ENCODE results near the gene ISLR. TPM values are rescaled to one million over a fixed set of nuclear protein-coding genes. Genes with fewer than 3 reads are reported as not detected.

ISLR gene
- total and polyA plus RNA-seq, 9 of the 15 experiments (the other 6 are each of a cell fraction or from before 2014, with no cell fraction given) = not detected

GRCh38 chr15:74196175-74196574, 22.7 kb downstream of the ISLR start:
- in situ Hi-C loops (cut with MboI) = no loop called here
- H3K4me1 ChIP-seq (replicated peaks in 1 of 2; ENCODE audit: control insufficient read depth in 2 of 2, insufficient read depth in 2 of 2, low read length in 2 of 2) = peaks cover 0 to 1% of the 10 kb centered on the region in 2 experiments; a peak in 2 of 5 replicates
- BruUV-seq (replicated peaks) = no TSS peak
- no peak for FAIRE-seq
- no peak for ATAC-seq
- H3K4me2 ChIP-seq (ENCODE audit: insufficient read depth, low read length) = no peak overlapping the region
- no peak overlapping the region for H3K27ac ChIP-seq (ENCODE audit: extremely low read depth, low read depth, low read length)
- ChIA-PET POLR2A (no interaction called here), CTCF (ENCODE audit: low intra/inter-chr PET ratio) (no interaction called here)
- peaks cover 0 to 72% of the 10 kb centered on the region in 2 experiments; a peak in 3 of 5 replicates for H3K27me3 ChIP-seq (ENCODE audit: control insufficient read depth in 2 of 2, insufficient read depth in 2 of 2, low read length in 2 of 2)
- H3K9ac ChIP-seq (ENCODE audit: insufficient read depth in 1 of 2, low read depth in 2 of 2, low read length in 2 of 2) = peak overlapping the region in 1 of 2 experiments; percentile 26; a peak in 1 of 4 replicates
- H3K9me3 ChIP-seq (replicated peaks; ENCODE audit: control insufficient read depth, insufficient read depth, low read depth, low read length) = no peaks in the 10 kb centered on the region
- 0 out of 2 replicates have a peak, but pooled peaks cover 15% of the 10 kb centered on the region for H4K20me1 ChIP-seq (replicated peaks; ENCODE audit: control insufficient read depth, insufficient read depth, low read length)
- H2AFZ ChIP-seq (ENCODE audit: low read depth, low read length) = no peak overlapping the region
- no peaks in the 10 kb centered on the region for H3K9me1 ChIP-seq (ENCODE audit: control insufficient read depth, insufficient read depth, low read length)
- 0% methylated on average over 7 of the region's 7 CpGs for WGBS (ENCODE audit: insufficient coverage, low coverage, missing lambda C conversion rate)
- no peaks in the 10 kb centered on the region for H3K79me2 ChIP-seq (ENCODE audit: control insufficient read depth, insufficient read depth, low read length)
- no peaks in the 10 kb centered on the region for H3K36me3 ChIP-seq (ENCODE audit: control insufficient read depth, insufficient read depth, low read length)
- intact Hi-C loops (cut with micrococcal nuclease) = no loop called here
- H3K4me3 ChIP-seq = no peak overlapping the region
- no peak for DNase-seq (ENCODE audit: extremely low read depth in 1 of 4, low spot score in 3 of 4)
- no peak for TF ChIP-seq DIDO1 (tag; IDR thresholded peaks at IDR 0.05; ENCODE audit: low read depth)
- no peak for TF ChIP-seq MTF1 (CRISPR knock-in tag; IDR thresholded peaks at IDR 0.05; ENCODE audit: borderline replicate concordance)
- TF ChIP-seq KAT7 (CRISPR knock-in tag; IDR thresholded peaks at IDR 0.05; ENCODE audit: borderline replicate concordance) = no peak
- TF ChIP-seq ZNF316 (IDR thresholded peaks at IDR 0.05) = no peak
- TF ChIP-seq, protein P1, sequence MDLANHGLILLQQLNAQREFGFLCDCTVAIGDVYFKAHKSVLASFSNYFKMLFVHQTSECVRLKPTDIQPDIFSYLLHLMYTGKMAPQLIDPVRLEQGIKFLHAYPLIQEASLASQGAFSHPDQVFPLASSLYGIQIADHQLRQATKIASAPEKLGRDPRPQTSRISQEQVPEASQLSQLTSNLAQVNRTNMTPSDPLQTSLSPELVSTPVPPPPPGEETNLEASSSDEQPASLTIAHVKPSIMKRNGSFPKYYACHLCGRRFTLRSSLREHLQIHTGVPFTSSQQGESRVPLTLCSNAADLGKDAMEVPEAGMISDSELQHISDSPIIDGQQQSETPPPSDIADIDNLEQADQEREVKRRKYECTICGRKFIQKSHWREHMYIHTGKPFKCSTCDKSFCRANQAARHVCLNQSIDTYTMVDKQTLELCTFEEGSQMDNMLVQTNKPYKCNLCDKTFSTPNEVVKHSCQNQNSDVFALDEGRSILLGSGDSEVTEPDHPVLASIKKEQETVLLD (IDR thresholded peaks at IDR 0.05) = no peak
- TF ChIP-seq ZNF41 (CRISPR knock-in tag; conservative IDR thresholded peaks at IDR 0.05) = no peak
- no peak for TF ChIP-seq DMBX1 (CRISPR knock-in tag; IDR thresholded peaks at IDR 0.05; ENCODE audit: borderline replicate concordance)
- no peak for TF ChIP-seq ATF7 (IDR thresholded peaks at IDR 0.05)
- TF ChIP-seq NCOA4 (IDR thresholded peaks at IDR 0.05; ENCODE audit: partially characterized antibody) = no peak
- no peak for TF ChIP-seq FOXJ2 (tag; IDR thresholded peaks at IDR 0.05)
- TF ChIP-seq ZNF444 (CRISPR knock-in tag; IDR thresholded peaks at IDR 0.05) = no peak
- TF ChIP-seq, protein P2, sequence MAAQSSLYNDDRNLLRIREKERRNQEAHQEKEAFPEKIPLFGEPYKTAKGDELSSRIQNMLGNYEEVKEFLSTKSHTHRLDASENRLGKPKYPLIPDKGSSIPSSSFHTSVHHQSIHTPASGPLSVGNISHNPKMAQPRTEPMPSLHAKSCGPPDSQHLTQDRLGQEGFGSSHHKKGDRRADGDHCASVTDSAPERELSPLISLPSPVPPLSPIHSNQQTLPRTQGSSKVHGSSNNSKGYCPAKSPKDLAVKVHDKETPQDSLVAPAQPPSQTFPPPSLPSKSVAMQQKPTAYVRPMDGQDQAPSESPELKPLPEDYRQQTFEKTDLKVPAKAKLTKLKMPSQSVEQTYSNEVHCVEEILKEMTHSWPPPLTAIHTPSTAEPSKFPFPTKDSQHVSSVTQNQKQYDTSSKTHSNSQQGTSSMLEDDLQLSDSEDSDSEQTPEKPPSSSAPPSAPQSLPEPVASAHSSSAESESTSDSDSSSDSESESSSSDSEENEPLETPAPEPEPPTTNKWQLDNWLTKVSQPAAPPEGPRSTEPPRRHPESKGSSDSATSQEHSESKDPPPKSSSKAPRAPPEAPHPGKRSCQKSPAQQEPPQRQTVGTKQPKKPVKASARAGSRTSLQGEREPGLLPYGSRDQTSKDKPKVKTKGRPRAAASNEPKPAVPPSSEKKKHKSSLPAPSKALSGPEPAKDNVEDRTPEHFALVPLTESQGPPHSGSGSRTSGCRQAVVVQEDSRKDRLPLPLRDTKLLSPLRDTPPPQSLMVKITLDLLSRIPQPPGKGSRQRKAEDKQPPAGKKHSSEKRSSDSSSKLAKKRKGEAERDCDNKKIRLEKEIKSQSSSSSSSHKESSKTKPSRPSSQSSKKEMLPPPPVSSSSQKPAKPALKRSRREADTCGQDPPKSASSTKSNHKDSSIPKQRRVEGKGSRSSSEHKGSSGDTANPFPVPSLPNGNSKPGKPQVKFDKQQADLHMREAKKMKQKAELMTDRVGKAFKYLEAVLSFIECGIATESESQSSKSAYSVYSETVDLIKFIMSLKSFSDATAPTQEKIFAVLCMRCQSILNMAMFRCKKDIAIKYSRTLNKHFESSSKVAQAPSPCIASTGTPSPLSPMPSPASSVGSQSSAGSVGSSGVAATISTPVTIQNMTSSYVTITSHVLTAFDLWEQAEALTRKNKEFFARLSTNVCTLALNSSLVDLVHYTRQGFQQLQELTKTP (IDR thresholded peaks at IDR 0.05; ENCODE audit: low read depth in 1 of 2, partially characterized antibody in 2 of 2) = no peak
- TF ChIP-seq, protein P3, sequence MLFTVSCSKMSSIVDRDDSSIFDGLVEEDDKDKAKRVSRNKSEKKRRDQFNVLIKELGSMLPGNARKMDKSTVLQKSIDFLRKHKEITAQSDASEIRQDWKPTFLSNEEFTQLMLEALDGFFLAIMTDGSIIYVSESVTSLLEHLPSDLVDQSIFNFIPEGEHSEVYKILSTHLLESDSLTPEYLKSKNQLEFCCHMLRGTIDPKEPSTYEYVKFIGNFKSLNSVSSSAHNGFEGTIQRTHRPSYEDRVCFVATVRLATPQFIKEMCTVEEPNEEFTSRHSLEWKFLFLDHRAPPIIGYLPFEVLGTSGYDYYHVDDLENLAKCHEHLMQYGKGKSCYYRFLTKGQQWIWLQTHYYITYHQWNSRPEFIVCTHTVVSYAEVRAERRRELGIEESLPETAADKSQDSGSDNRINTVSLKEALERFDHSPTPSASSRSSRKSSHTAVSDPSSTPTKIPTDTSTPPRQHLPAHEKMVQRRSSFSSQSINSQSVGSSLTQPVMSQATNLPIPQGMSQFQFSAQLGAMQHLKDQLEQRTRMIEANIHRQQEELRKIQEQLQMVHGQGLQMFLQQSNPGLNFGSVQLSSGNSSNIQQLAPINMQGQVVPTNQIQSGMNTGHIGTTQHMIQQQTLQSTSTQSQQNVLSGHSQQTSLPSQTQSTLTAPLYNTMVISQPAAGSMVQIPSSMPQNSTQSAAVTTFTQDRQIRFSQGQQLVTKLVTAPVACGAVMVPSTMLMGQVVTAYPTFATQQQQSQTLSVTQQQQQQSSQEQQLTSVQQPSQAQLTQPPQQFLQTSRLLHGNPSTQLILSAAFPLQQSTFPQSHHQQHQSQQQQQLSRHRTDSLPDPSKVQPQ (CRISPR knock-in tag; IDR thresholded peaks at IDR 0.05; ENCODE audit: borderline replicate concordance) = no peak
- TF ChIP-seq, protein P4, sequence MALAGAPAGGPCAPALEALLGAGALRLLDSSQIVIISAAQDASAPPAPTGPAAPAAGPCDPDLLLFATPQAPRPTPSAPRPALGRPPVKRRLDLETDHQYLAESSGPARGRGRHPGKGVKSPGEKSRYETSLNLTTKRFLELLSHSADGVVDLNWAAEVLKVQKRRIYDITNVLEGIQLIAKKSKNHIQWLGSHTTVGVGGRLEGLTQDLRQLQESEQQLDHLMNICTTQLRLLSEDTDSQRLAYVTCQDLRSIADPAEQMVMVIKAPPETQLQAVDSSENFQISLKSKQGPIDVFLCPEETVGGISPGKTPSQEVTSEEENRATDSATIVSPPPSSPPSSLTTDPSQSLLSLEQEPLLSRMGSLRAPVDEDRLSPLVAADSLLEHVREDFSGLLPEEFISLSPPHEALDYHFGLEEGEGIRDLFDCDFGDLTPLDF (CRISPR knock-in tag; IDR thresholded peaks at IDR 0.05) = no peak
